Measurements from ENCODE around the gene HMGCS1. TPM values are rescaled to one million over a fixed set of nuclear protein-coding genes. Genes with fewer than 3 reads are reported as not detected.

Gene HMGCS1
- total and polyA plus RNA-seq, 9 of the 15 experiments (the other 6 are each of a cell fraction or from before 2014, with no cell fraction given), result 43.7 to 337 (median 111) TPM

DNA sequence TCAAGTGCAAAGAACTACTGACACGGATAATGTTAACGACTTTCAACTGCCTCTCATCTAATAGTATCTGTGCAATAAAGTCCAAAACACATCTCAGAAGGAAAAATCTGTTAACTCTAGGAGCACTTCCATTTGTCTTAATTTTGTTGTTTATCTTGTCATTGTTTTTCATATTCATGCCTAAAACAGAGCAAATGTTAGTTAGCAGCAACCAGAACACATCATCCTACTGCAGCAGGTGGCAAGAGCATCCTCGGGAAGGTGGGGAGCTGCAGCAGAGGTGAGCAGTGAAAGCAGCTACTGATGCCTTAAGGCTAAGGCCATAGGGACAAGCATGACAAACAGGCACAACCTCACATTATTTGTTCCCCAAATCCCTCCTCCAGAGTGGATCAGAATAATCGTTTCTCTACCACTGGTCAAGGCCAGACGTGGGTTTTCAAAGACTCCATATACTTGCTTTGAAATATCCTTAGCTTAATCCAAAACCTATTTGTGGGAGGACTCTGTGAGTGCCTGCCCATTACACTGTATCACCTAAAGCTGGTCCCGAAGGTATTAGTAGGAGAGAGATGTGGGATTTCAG lies 1.0 kb downstream of the HMGCS1 start:
- Histone ChIP-seq H3K9ac (ENCODE audit: insufficient read depth in 1 of 2, low read depth in 2 of 2, low read length in 2 of 2) (peak overlapping the region; percentile 67 to 80; a peak in 3 of 4 replicates), H3K36me3 (ENCODE audit: control insufficient read depth, insufficient read depth, low read length) (peaks cover 53% of the 10 kb centered on the region), H3K4me3 (peak overlapping the region; percentile 90), H3K4me2 (ENCODE audit: insufficient read depth, low read length) (peak overlapping the region; percentile 96), H3K9me3 (replicated peaks; ENCODE audit: control insufficient read depth, insufficient read depth, low read depth, low read length) (peaks cover 6% of the 10 kb centered on the region; the same call in 1 of the 2 replicates), H3K27ac (ENCODE audit: extremely low read depth, low read depth, low read length) (no peak overlapping the region; the same call in 1 of the 3 replicates), H3K27me3 (ENCODE audit: control insufficient read depth in 2 of 2, insufficient read depth in 2 of 2, low read length in 2 of 2) (no peaks in the 10 kb centered on the region), H3K4me1 (replicated peaks in 1 of 2; ENCODE audit: control insufficient read depth in 2 of 2, insufficient read depth in 2 of 2, low read length in 2 of 2) (peaks cover 13 to 31% of the 10 kb centered on the region in 2 experiments; a peak in 4 of 5 replicates), H4K20me1 (replicated peaks; ENCODE audit: control insufficient read depth, insufficient read depth, low read length) (peaks cover 32% of the 10 kb centered on the region), H3K9me1 (ENCODE audit: control insufficient read depth, insufficient read depth, low read length) (no peaks in the 10 kb centered on the region), H3K79me2 (ENCODE audit: control insufficient read depth, insufficient read depth, low read length) (peaks cover 62% of the 10 kb centered on the region), H2AFZ (ENCODE audit: low read depth, low read length) (no peak overlapping the region)
- ChIA-PET POLR2A (interaction anchor here (0.6 to 2.7 kb wide), 15 partner anchors 9 to 274 kb away, joined by 3 to 17 read pairs (median 3); partner anchors contain the start of gene TMEM267), CTCF (ENCODE audit: low intra/inter-chr PET ratio) (interaction anchor here (0.6 kb wide), 2 partner anchors 84 to 193 kb away, joined by 3 to 5 read pairs; no protein-coding TSS in a partner anchor)
- no peak for ATAC-seq
- no TSS peak for BruUV-seq (replicated peaks)
- 23% methylated on average over 6 of the region's 6 CpGs for WGBS (ENCODE audit: insufficient coverage, low coverage, missing lambda C conversion rate)
- FAIRE-seq, result no peak
- intact Hi-C loops (cut with micrococcal nuclease) (loop anchor here (5.0 kb wide), 2 partner anchors 35 to 405 kb away; no protein-coding TSS in a partner anchor), in situ Hi-C loops (cut with MboI) (no loop called here)
- DNase-seq (ENCODE audit: extremely low read depth in 1 of 4, low spot score in 3 of 4), result no peak
- TF ChIP-seq HOXB6 (CRISPR knock-in tag; IDR thresholded peaks at IDR 0.05; ENCODE audit: borderline replicate concordance), result no peak
- TF ChIP-seq BACH1 (tag; IDR thresholded peaks at IDR 0.05), result no peak
- TF ChIP-seq BRD9 (IDR thresholded peaks at IDR 0.05; ENCODE audit: low read depth, partially characterized antibody), result no peak
- TF ChIP-seq KDM1A (IDR thresholded peaks at IDR 0.05), result peak in 1 of 2 experiments; percentile 14; a peak in 1 of 4 replicates
- TF ChIP-seq CHD1 (IDR thresholded peaks at IDR 0.05; ENCODE audit: low read length), result peak; percentile 56
- TF ChIP-seq MEIS2 (IDR thresholded peaks at IDR 0.05; ENCODE audit: partially characterized antibody), result no peak
- peak in 1 of 2 experiments; percentile 11; a peak in 1 of 4 replicates for TF ChIP-seq RCOR1 (IDR thresholded peaks at IDR 0.05; ENCODE audit: borderline replicate concordance in 1 of 2, low read depth in 2 of 2, low read length in 2 of 2)
